ENCODE data around the gene CISH. TPM values are rescaled to one million over a fixed set of nuclear protein-coding genes. Genes with fewer than 3 reads are reported as not detected.

Gene CISH
- total and polyA plus RNA-seq, 2 of the 4 experiments (the other 2 are of a cell fraction) = 0.90 to 4.0 TPM

- peak overlapping the region; percentile 14 for H2AFZ ChIP-seq (replicated peaks; ENCODE audit: low read length, poor library complexity)
- no peak overlapping the region for H2BK15ac ChIP-seq (ENCODE audit: low read depth, low read length)
- ATAC-seq (ENCODE audit: low read depth) (no peak), DNase-seq (no peak)
- H3K4me3 ChIP-seq (ENCODE audit: insufficient read depth, low read depth, low read length) = no peak overlapping the region
- BruUV-seq (replicated peaks) = no TSS peak
- dilution Hi-C loops (cut with HindIII; ENCODE audit: low sequenced_read_pairs, unreplicated experiment) (no loop called here), intact Hi-C loops (cut with micrococcal nuclease) (no loop called here), in situ Hi-C loops (cut with MboI; ENCODE audit: low sequenced_read_pairs) (loop anchor here (25.0 kb wide), 1 partner anchor 1080 kb away; no protein-coding TSS in a partner anchor)
- H4K91ac ChIP-seq (ENCODE audit: insufficient read depth, low read depth, low read length) = no peak overlapping the region
- no peak overlapping the region for H3K14ac ChIP-seq (replicated peaks; ENCODE audit: low read depth, low read length)
- TF ChIP-seq ELK1 (IDR thresholded peaks at IDR 0.05; ENCODE audit: borderline replicate concordance, low read depth, low read length) (no peak), FOS (IDR thresholded peaks at IDR 0.05; ENCODE audit: low read depth, low read length) (no peak), RCOR1 (IDR thresholded peaks at IDR 0.05; ENCODE audit: insufficient replicate concordance, low read length) (no peak), BHLHE40 (IDR thresholded peaks at IDR 0.05; ENCODE audit: low read depth, low read length) (no peak), MAZ (IDR thresholded peaks at IDR 0.05; ENCODE audit: borderline replicate concordance, low read depth, low read length) (no peak), NFE2L2 (IDR thresholded peaks at IDR 0.05; ENCODE audit: low read depth, low read length) (no peak), CHD1 (IDR thresholded peaks at IDR 0.05; ENCODE audit: low read depth, low read length) (no peak), SMC3 (IDR thresholded peaks at IDR 0.05; ENCODE audit: low read depth, low read length) (no peak)
- TF ChIP-seq, protein P1, sequence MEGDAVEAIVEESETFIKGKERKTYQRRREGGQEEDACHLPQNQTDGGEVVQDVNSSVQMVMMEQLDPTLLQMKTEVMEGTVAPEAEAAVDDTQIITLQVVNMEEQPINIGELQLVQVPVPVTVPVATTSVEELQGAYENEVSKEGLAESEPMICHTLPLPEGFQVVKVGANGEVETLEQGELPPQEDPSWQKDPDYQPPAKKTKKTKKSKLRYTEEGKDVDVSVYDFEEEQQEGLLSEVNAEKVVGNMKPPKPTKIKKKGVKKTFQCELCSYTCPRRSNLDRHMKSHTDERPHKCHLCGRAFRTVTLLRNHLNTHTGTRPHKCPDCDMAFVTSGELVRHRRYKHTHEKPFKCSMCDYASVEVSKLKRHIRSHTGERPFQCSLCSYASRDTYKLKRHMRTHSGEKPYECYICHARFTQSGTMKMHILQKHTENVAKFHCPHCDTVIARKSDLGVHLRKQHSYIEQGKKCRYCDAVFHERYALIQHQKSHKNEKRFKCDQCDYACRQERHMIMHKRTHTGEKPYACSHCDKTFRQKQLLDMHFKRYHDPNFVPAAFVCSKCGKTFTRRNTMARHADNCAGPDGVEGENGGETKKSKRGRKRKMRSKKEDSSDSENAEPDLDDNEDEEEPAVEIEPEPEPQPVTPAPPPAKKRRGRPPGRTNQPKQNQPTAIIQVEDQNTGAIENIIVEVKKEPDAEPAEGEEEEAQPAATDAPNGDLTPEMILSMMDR (conservative IDR thresholded peaks at IDR 0.05; ENCODE audit: low read depth, low read length) = no peak
- TF ChIP-seq, protein P2, sequence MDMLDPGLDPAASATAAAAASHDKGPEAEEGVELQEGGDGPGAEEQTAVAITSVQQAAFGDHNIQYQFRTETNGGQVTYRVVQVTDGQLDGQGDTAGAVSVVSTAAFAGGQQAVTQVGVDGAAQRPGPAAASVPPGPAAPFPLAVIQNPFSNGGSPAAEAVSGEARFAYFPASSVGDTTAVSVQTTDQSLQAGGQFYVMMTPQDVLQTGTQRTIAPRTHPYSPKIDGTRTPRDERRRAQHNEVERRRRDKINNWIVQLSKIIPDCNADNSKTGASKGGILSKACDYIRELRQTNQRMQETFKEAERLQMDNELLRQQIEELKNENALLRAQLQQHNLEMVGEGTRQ (IDR thresholded peaks at IDR 0.05; ENCODE audit: low read depth, low read length) = no peak
- H3K4ac ChIP-seq (ENCODE audit: low read depth, low read length) = no peak overlapping the region
- no peak overlapping the region for H3K9ac ChIP-seq (ENCODE audit: low read depth, low read length)
- peaks cover 28% of the 10 kb centered on the region; the same call in 1 of the 2 replicates for H3K36me3 ChIP-seq (ENCODE audit: control insufficient read depth, insufficient read depth, low read length)
- no peak overlapping the region for H4K8ac ChIP-seq (ENCODE audit: low read depth in 2 of 2, low read length in 2 of 2)
- peaks cover 5% of the 10 kb centered on the region for H3K4me1 ChIP-seq (ENCODE audit: control insufficient read depth, insufficient read depth, low read length)
- ChIA-PET POLR2A (ENCODE audit: unreplicated experiment) (no interaction called here), CTCF (no interaction called here)
- no peak overlapping the region for H3K18ac ChIP-seq (ENCODE audit: low read depth, low read length)
- WGBS, 2 experiments (ENCODE audit: extremely low coverage in 2 of 2, insufficient read length in 1 of 2) = 92% methylated on average over 21 of the region's 29 CpGs; no CpG with 5 or more reads in 1 of the 2 experiments
- H3K9me1 ChIP-seq (ENCODE audit: insufficient read depth, low read length) = peaks cover 17% of the 10 kb centered on the region
- no peaks in the 10 kb centered on the region for H3K9me3 ChIP-seq (ENCODE audit: control insufficient read depth, insufficient read depth, low read length)
- no peak overlapping the region for H3K27ac ChIP-seq (ENCODE audit: insufficient read depth, low read length)
- H3K4me2 ChIP-seq (ENCODE audit: low read depth, low read length) = no peak overlapping the region
- peaks cover 13% of the 10 kb centered on the region in 2 experiments; a peak in 3 of 4 replicates for H3K79me1 ChIP-seq (ENCODE audit: low read depth in 1 of 2, low read length in 2 of 2)
- H2BK5ac ChIP-seq (ENCODE audit: low read depth, low read length, poor library complexity, severe bottlenecking) = no peak overlapping the region
- no peak overlapping the region for H2BK120ac ChIP-seq (ENCODE audit: low read depth, low read length)
- no peaks in the 10 kb centered on the region for H4K20me1 ChIP-seq (ENCODE audit: insufficient read depth, low read length)
- H2BK20ac ChIP-seq (ENCODE audit: low read depth, low read length) = no peak overlapping the region
- H2AK5ac ChIP-seq (ENCODE audit: low read depth, low read length) = no peak overlapping the region
- H3K27me3 ChIP-seq (ENCODE audit: control insufficient read depth, insufficient read depth, low read length) = no peaks in the 10 kb centered on the region
- peak overlapping the region; percentile 29 for H2AK9ac ChIP-seq (replicated peaks; ENCODE audit: low read depth, low read length, poor library complexity)
- no peak overlapping the region for H3K56ac ChIP-seq (ENCODE audit: extremely low read depth, insufficient read depth, low read length)
- H3K23ac ChIP-seq (ENCODE audit: low read depth, low read length) = no peak overlapping the region
- no peak overlapping the region for H4K5ac ChIP-seq (ENCODE audit: low read depth, low read length)
Observed at GRCh38 chr3:50607271-50608091, 4.1 kb downstream of the CISH start.
